ENCODE results near the gene NXT1.
"Not testable (repeated sequence)": the region's sequence is repeated elsewhere in the genome, so short reads cannot be mapped to it uniquely, and the experiment has no call there.

NXT1 gene

DNA sequence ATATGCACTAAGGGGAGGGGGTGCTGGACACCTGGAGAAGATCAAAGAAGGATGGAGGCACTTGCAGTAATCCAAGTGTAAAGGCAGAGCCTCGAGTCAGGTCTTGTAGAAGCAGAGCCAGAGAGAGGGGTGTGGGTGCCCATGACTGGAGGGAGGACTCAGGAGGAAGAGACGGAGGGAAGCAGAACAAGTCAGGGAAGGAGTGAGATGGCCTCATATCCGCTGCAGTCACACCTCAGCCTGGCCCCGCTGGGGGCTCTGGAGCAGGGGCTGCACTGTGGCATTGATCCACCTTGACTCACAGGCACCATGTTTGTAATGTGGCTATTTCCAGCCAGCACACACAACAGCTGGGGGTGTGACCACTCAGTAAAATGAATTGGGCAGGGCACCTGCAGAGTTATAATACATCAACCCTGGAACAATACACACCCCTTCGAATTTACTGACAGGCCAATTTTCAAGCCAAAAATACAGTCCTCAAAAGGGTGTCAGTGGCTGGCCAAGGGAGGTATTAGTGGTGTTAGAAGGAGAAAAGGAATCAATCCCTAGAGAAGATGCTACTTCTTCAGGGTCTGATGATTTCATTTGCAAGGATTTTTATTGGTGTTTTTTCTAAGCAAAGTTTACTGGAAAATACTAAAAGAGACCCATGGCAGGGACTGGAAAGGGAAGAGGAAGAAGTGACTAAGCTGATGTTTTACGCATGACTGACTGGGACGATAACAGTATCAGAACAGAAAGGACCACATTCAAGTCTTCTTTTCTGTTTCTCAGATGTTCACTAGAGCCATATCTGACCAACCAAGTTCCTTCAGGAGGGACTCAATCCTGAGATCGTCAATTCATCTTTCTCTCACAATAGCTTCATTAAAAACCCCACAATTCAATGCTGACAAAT, 18.9 kb upstream of the NXT1 start:
- no peak for DNase-seq

DNA sequence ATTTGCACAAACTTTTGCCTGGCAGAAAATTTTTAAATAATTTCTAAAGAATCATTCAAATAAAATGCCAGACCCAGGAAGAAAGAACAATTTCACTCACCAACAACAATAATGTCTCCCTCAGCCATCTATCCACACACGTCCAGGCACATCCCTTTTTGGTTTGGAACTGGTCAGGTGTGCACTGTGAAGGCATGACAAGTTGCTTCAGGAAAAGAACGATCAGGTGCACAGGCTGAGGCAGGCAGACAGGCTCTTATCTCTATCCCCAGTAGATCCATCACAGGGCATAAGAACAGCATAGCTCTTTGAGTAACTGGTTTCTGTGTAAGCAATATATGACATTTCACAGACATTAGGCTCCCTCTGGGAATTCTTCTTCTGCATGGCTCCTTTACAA, 18.1 kb upstream of the NXT1 start:
- DNase-seq: no peak

DNA sequence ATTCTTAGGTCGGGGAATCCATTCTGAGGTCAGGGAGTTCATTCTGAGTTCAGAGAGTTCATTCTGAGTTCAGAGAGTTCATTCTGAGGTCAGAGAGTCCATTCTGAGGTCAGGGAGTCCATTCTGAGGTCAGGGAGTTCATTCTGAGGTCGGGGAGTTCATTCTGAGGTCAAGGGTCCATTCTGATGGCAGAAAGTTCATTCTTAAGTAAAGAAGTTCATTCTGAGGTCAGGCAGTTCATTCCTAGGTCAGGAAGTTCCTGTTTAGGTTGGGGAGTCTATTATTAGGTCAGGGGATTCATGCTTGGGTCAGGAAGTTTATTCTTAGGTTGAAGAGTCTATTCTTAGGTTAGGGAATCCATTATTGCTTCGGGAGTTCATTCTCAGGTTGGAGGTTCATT, 16.5 kb upstream of the NXT1 start:
- no peak for DNase-seq

DNA sequence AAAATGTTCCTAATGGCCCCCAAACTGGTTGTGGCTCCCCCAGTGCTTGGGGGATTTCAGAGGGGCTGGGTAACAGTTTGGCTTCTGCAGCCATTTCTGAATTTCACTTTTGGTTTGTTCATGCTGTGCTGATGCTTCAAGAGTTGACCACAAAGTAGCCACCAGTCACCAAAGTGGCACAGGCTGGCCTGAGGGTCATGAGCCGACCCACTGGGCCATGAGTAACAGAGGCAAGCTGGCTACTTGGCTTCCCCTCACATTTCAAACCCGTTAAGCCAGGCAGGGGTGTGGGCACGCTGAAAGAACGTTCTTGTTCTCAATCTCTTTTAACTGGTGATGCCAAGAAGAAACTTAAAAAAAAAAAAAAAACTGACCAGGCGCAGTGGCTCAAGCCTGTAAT, 15.1 kb upstream of the NXT1 start:
- DNase-seq: no peak

DNA sequence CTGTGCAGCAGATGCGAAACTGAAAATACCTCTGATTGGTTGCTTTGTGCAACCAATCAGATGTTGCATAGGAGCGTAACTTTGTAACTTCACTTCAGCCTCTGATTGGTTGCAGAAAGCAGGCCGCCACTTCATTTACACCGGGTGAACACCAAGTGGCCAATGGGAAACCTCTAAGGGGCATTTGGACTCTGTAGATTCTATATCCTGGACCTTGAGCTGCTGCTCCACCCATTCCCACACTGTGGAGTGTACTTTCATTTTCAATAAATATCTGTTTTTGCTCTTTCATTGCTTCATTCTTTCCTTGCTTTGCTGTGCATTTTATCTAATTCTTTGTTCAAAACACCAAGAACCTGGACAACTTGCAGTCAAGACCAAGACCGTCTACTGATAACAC, 14.1 kb upstream of the NXT1 start:
- no peak for DNase-seq

DNA sequence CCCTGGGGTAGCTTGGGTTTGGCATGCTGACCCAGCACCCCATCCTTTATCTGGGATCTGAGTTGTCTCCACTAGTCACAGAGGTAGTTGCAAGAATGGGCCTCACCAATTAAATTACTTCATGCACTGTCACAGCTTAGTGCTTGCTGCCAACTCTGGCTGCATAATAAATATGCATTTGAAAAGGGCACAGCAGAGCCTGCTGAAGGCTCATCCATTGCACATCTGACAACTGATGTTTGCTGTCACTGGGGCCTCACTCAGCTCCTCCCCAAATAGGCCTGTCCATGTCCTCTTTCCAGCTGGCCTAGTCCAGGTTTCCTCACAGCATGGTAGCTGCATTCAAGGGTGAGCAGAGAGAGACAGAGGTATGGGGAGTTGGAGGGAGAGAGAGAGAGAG, 13.3 kb upstream of the NXT1 start:
- no peak for DNase-seq

DNA sequence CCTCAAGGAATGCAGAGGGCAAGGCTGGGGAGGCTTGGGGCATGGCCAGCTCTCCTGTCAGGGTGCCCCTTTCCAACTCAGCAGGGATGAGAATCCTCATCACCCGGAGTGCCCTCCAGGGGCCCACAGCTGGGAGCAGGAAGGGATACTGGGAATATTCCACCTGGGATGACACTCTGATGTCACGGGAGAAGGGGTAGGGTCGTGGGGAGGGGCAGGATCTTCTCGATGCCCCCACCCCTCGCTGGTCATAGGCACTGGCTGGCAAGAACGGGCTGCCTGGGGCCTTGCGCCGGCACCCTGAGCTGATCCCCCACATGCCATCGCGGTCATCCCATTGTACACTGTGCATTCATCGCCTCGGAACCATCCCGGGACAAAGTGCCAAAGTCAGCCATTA, 10.6 kb upstream of the NXT1 start:
- no peak for DNase-seq

DNA sequence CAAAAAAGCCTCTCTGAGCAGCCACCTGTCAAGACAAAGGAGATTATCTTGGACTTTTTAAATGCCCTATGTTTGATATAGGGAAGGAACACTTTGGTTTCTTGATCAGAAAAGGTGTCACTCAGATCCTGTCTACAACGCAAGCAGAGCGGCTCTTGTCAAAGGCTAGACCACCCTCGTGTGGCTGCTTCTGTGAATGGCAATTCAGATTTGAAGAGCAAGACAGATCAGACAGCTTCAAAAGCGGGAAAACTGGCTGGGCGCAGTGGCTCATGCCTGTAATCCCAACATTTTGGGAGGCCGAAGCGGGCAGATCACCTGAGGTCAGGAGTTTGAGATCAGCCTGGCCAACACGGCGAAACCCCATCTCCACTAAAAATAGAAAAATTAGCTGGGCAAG, 10.1 kb upstream of the NXT1 start:
- DNase-seq: peak; percentile 27

DNA sequence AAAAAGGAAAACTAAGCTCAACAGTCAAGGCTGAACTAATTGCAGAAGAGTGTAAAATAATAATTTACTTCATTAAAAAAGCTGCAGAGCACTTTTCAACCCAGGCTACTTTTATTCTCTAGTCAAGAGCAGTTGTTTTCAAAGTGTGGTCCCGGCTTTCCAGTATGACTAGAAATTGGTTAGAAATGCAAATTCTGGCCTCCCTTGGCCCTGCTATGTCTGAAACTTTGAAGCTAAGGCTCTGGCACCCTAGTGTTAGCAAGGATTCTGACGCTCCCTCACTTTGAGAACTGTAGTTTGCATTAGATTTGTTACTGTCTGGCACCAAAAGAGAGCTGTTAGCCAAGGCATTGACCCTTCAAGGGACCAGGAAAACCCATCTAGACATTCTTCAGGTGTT, 9.5 kb upstream of the NXT1 start:
- DNase-seq: no peak

DNA sequence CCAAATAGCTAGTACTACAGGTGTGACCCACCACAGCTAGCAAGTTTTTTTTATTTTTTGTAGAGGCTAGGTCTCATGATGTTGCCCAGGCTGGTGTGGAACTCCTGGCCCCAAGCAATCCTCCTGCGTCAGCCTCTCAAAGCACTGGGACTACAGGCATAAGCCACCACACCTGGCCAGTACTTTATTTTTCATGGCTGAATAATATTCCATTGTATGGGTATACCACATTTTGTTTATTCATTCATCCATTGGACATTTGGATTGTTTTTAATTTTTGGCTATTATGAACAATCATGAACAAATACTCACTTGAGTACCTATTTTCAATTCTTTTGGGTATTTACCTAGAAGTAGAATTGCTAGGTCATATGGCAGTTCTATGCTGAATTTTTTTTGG, 7.0 kb upstream of the NXT1 start:
- no peak for DNase-seq

DNA sequence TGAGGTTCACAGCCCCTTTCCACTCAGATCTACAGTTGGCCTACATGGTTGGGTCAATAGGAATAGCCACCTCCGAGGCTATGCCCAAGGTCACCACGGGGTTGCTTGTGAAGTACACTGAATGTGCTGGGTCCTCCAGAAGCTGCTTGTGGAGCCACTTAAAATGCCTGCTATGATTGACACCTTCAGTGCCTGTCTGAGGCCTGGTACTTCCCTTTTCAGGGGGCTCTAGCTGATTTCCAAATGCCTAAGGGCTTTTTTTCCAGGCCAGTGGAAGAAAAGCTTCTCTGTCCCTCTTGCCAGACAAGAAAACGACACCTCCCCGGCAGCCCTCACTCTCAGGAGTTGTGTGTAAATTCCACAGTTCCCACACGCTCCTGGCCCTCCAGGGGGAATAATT, 6.3 kb upstream of the NXT1 start:
- DNase-seq: no peak

DNA sequence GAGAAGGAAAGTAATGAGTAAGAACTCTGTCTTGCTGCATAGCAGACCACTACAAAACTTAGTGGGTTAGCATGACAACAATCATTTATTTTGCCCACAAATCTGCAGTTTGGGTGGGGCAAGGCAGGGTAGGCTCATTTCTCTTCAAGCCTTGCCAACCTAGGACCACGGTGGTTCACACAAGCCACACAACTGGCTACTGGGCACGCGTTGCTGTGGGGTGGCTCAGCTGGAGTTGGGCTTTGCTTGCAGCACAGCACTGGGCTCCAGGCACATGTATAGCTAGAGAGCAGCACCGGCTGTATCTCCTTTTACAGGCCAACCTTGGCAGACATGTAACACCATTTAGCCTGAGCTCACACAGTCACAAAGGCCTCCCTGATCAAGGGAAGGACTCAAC, 4.6 kb upstream of the NXT1 start:
- no peak for DNase-seq

DNA sequence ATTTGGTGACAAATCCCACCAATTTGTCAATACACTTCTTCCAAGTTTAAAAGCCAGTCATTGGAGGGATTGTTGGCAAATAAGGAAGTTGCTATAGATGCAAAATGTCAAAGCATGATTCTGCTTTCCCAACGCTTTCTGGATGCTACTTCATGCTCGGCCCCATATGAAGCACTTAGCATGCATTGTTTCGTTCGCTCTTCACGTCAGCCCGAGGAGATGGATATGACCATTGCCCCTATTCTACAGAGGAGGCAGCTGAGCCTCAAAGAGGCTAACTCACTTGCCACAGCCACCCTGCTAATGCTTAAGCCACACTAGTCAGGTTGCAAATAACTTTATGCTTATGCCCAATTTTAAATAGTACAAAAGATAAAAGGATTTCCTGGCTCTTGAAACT, 2.8 kb upstream of the NXT1 start:
- no peak for DNase-seq

DNA sequence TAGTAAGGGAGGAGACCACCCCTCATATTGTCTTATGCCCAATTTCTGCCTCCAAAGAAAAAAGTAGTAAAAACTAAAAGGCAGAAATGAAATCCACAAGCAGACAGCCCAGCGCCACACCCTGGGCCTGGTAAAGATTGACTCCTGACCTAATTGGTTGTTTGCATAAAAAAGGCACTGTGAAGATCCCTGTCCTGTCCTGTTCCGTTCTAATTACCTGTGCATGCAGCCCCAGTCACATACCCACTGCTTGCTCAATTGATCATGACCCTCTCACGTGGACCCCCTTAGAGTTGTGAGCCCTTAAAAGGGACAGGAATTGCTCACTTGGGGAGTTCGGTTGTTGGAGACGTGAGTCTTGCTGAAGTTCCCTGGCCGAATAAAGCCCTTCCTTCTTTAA, 2.1 kb upstream of the NXT1 start:
- DNase-seq: not testable (repeated sequence)

DNA sequence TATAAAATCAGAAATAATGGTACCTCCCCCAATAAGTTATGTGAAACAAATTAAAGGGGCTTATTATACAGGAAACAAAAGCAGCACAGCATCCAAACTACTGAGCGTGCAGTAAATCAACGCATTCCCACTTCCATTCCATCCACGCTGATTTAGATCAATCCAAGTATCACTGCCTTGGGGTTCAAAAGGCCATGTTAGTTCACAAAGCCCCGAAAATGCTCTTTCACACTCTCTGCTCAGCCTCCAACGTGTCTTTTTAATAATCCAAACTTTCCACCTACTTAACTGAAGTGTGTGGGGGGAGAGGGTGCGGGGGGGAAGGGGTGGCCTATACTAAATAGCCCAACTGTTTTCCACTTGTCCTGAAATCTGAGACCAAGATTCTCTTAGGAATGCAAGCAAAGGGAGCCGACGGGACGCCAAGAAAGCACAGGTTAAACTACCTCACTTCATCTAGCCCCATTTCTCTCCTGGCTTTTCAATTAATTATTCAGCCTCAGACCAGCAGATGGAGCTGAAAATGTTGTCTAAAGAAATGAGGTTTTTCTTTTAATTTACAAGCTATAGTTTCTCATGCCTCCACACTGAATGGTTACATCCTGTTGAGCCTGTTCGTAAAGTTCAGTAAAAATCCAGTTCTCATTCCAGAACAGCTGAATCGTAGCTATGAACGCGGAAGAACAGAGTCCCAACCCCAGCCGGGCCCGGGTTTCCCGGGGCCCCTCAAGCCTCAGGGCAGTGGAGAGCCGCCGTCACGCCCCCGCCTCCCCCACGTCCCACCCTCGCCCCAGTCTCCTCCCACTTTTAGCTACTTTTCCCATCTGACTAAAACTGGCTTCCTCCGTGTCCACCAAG, 1.0 kb upstream of the NXT1 start:
- DNase-seq: peak; percentile 86

DNA sequence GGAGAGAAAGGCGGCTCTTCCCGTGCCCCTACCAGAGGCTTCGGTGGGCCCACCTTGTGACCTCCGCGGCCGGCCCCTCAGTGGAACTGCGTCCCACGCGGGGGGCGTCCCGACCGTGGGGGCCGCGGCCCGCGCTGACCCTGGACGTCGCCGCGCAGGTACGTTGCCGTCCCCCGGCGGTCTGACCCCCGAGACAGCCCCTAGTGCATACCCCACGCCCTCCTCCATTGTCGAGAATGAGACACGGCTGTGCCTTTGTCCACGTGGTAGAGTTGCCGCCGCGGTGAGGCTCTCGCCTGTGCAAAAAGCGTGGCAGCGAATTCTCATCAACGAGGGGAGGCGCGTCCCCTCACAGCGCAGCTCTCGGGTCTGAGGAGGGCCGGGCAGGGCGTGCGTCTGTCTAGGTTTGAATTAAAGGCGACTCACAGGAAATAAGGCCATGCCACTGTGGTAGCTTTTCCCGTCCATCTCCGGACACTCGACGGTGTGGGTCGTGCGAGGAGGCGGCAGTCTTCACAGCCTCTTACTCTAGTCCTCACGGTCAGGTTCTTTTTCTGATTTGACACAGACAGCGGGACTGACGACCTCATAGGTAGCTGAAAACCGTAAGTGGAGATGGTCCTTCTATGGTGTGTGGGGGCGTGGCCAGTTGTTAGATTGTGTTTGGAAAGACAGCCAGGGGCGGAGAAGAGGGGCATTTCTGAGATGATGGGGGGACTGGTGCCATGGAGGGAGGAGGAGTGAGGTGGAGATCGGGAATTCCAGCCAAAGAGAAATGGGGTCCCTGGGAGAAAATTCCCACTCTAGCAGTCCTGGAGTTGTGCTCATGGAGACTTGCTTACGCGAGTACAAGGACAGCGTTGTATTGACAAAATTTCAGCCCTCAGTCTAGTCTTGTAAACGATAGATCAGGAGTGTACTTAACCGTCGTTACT, 580 bp downstream of the NXT1 start:
- peak; percentile 78 for DNase-seq

DNA sequence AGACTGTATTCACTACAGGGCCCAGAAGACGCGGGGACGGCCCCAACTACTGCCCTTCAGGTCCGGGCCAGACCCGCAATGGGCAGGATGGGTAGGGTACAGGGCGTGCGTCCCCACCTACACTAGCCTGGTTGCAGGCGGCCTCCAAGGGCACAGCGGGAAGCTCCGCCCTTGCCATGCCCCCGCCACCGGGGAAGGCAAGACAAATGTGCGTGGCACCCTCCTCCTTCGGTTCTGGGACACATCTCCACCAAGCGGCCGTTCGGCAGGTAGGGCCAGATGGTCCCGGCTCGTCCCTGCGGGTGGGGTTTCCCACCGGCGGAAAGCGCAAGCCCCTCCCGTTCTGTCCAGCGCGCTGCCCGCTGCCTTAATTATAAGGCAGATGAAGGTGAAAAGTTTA, 5.6 kb downstream of the NXT1 start:
- no peak for DNase-seq

DNA sequence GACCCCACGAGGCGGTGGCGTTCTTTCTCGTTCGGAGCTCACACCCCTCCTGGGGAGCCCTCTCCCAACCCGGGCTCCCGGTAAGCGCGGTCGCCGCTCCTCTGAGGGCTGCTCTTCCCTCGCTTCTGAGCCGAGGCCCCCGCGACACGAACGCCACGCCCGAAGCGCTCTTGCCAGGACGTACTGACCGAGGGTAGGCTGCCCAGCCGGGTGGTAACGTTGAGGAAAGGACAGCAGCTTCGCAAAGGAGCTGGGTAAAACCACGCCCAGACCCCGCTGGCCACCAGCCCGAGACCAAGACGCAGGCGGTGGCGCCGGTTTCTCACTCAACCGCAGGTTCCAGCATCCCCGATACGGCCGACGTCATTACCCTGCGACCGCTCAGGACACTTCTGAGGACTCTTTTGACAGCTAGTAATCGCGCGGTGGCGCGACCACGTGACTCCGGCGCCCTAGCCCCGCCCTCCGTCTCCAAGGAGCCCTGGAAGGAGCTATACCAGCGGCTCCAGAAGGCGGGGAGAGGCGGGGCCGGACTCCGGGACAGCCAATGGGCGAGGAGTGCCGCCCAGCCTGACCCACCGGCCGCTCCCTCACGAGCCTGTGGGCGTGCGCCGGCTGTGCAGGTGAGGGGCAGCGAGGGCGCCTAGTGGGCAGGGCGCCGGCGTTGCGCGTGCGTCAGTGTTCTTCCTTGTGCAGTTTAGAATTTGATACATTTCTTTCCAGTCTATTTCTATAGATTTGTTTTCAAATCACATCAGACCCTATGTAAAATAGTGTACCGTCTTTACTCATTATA, 7.4 kb downstream of the NXT1 start:
- DNase-seq: peak; percentile 100

DNA sequence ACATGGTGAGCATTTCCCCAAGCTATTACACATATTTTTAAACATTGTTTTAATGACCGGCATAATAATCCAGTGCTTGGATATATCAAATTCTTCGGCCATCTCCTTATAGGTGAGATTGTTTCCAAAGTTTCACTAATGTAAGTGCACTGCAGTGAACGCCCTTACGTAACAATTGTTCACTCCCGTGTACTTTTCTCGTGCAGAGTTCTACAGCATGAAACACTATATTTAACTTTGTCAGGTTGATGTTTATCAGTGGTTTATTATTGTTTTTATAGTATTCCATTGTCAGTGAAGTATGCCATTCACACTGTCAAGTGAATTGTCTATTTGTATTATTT, 7.9 kb downstream of the NXT1 start:
- no peak for DNase-seq

DNA sequence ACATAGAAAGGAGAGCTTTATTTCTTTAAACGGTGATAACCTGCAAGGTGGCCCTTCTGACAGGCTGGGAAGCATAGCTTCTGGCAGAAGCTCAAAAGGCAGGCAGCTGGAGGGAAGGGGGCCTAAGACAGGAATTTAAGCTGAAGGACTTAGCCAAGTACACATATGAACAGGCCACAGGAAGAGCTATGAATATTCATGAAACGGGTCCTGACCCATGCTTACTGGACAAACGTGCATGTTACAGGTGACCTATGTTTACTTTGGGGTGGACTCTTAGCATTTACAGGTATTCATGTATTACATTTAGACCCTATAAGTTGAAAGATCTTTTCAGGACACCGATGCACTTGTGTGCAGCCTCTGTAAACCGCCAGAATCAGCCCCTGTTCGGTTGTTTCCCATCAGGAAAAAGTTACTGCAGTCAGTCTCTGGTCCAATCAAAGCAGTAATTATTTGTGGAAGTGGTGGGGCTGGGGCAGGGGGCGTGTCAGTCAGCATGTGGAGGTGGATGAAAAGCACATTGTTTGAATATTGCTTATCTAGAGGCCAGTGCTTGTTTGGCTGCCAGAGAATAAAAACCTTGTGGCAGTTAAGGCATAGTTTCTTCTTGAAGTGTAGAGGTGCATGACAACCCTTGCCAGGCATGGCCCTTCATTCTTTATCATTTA, 8.5 kb downstream of the NXT1 start:
- no peak for DNase-seq

DNA sequence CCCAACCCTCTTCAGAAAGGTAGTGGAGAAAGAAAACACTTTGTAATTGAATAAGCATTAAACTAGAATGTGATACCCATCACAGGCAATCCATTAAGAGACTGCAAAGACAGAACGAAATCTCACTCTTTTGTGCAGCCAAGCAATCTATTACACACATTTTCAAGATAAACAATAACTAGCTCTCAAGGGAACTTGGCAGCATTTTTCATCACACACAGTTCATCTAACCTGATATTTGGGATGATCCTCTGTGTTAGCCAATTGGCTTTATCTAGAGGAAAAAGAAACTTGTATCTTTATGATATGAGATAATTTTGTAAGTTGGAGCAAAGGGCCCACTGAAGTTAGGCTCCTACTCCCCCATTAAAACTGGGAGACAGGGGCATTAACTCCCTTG, 9.9 kb downstream of the NXT1 start:
- no peak for DNase-seq

DNA sequence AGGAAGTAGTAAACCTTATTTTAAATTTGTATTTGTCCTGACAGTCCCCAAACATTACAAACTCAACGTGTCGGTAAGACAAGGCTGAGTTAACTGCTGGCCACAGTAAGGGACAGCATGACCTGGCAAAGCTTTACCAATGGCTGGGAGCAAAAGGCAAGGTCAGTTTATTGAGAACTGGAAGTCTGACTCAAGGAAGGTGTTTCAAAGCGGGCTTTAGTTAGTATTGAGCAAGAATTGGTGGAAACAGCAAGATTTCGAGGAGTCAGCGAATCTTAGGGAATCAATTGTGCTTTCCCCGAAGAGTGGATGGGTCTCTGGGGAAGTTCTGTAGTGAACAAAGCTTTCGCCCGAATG, 10.5 kb downstream of the NXT1 start:
- no peak for DNase-seq
